Uterus (tissue), 4 donors: ENCODE results near the gene RAB40C. TPM values are rescaled to one million over a fixed set of nuclear protein-coding genes. Genes with fewer than 3 reads are reported as not detected.

Source experiments
- DNase-seq, 2 donors: peaks; one replicate each; pipeline ENCODE4 v3.0.0-alpha.2; 2019 to 2020
- H3K27ac ChIP-seq, 2 donors: fragments of 200-600 bp; sonication (generic); 1 replicate in 1 of 2; 2 replicates in 1 of 2; pipeline ENCODE4 v1.5.1; 2016 to 2018
- H3K27me3 ChIP-seq, 2 donors: fragments of 200-600 bp; sonication (generic); one replicate each; pipeline ENCODE4 v1.5.1; 2018 to 2019; ENCODE audit warnings: control low read depth in 1 of 2
- H3K36me3 ChIP-seq, 2 donors: fragments of 200-600 bp; sonication (generic); one replicate each; pipeline ENCODE4 v1.5.1; 2019; ENCODE audit warnings: control low read depth in 1 of 2
- H3K4me1 ChIP-seq, 2 donors: fragments of 200-600 bp; sonication (generic); one replicate each; pipeline ENCODE4 v1.5.1; 2018 to 2019; ENCODE audit warnings: control low read depth in 1 of 2
- H3K4me3 ChIP-seq, 2 donors: fragments of 200-600 bp; sonication (generic); 1 replicate in 1 of 2; 2 replicates in 1 of 2; pipeline ENCODE4 v1.5.1; 2018 to 2019; ENCODE audit warnings: mild to moderate bottlenecking in 1 of 2
- H3K9me3 ChIP-seq, 2 donors: fragments of 200-600 bp; sonication (generic); one replicate each; pipeline ENCODE4 v1.5.1; 2019; ENCODE audit warnings: control low read depth in 1 of 2
- POLR2A ChIP-seq, 2 donors: fragments of 450-650 bp; IDR thresholded peaks; one replicate each; pipeline ENCODE4 v1.6.1; 2016; ENCODE audit warnings: antibody characterized with exemption in 2 of 2, mild to moderate bottlenecking in 1 of 2, moderate library complexity in 1 of 2
- intact Hi-C: fragments of 100-400 bp; cut with DNase I; formaldehyde crosslinking; loops from one replicate; pipeline ENCODE4 v1.15.1; 2023; ENCODE audit warnings: low total_unique reads
- total RNA-seq, 4 donors: library from RNA; depleted of rRNA in 3 of 4; stranded (reverse); fragments of >200 nt in 3 of 4; gene quantifications; one replicate each; pipeline versions ENCODE4 v1.1.0 to v1.2.4, GENCODE V29; 2014 to 2023
- TF ChIP-seq, protein P1 (sequence below), 4 experiments: fragments of 200-600 bp in 2 of 4; fragments of 450-650 bp in 2 of 4; sonication (generic) in 2 of 4; IDR thresholded peaks; one replicate each; pipeline ENCODE4 v1.5.1; 2016 to 2019; ENCODE audit warnings: antibody characterized with exemption in 4 of 4, mild to moderate bottlenecking in 2 of 4, moderate library complexity in 1 of 4
- donor health status: DM: yes; HTN: yes; CAD: no.

Gene RAB40C
- total RNA-seq, 4 donors from 2014 or later: 0.59 to 25.4 (median 14.3) TPM

GRCh38 chr16:662597-662996 is 72.7 kb downstream of the RAB40C start:
- H3K36me3 ChIP-seq: no peaks in the 10 kb centered on the region
- H3K4me1 ChIP-seq: peaks cover 3 to 12% of the 10 kb centered on the region in 2 donors
- intact Hi-C loops: loop anchor here (10.0 kb wide), 1 partner anchor 88 kb away; no protein-coding TSS in a partner anchor

DNA sequence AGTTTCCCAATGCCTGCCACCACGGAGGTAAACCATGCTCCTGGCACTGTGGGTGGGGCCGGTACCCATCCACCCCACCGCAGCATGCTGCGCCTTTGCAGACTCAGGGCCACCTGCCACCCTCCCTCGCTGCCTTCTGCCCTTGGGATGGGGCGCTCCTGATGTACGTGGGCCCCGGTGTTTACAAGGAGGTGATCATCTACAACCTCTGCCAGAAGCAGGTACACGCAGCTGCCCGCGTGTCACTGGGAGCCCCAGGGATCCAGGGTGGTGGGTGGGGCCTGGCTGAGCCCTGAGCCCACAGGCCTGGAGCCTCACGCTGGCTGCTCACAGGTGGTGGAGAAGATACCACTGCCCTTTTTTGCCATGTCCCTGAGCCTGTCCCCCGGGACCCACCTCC is 76.7 kb downstream of the RAB40C start:
- intact Hi-C loops: loop anchor here (10.0 kb wide), 1 partner anchor 92 kb away; no protein-coding TSS in a partner anchor
- TF ChIP-seq, protein P1, sequence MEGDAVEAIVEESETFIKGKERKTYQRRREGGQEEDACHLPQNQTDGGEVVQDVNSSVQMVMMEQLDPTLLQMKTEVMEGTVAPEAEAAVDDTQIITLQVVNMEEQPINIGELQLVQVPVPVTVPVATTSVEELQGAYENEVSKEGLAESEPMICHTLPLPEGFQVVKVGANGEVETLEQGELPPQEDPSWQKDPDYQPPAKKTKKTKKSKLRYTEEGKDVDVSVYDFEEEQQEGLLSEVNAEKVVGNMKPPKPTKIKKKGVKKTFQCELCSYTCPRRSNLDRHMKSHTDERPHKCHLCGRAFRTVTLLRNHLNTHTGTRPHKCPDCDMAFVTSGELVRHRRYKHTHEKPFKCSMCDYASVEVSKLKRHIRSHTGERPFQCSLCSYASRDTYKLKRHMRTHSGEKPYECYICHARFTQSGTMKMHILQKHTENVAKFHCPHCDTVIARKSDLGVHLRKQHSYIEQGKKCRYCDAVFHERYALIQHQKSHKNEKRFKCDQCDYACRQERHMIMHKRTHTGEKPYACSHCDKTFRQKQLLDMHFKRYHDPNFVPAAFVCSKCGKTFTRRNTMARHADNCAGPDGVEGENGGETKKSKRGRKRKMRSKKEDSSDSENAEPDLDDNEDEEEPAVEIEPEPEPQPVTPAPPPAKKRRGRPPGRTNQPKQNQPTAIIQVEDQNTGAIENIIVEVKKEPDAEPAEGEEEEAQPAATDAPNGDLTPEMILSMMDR (IDR thresholded peaks at IDR 0.05): no peak
- TF ChIP-seq POLR2A (IDR thresholded peaks at IDR 0.05): no peak
- Histone ChIP-seq H3K27me3 (no peaks in the 10 kb centered on the region), H3K27ac (no peak overlapping the region), H3K4me3 (no peak overlapping the region), H3K36me3 (no peaks in the 10 kb centered on the region), H3K4me1 (peaks cover 0 to 8% of the 10 kb centered on the region in 2 donors), H3K9me3 (no peaks in the 10 kb centered on the region)
- no peak for DNase-seq

More at GRCh38 chr16:662597-662996, 72.7 kb downstream of the RAB40C start:
- Histone ChIP-seq H3K27ac (no peak overlapping the region), H3K4me3 (no peak overlapping the region), H3K9me3 (no peaks in the 10 kb centered on the region), H3K27me3 (no peaks in the 10 kb centered on the region)
- TF ChIP-seq POLR2A (IDR thresholded peaks at IDR 0.05): no peak
- TF ChIP-seq, protein P1 (IDR thresholded peaks at IDR 0.05): no peak
- no peak for DNase-seq

DNA sequence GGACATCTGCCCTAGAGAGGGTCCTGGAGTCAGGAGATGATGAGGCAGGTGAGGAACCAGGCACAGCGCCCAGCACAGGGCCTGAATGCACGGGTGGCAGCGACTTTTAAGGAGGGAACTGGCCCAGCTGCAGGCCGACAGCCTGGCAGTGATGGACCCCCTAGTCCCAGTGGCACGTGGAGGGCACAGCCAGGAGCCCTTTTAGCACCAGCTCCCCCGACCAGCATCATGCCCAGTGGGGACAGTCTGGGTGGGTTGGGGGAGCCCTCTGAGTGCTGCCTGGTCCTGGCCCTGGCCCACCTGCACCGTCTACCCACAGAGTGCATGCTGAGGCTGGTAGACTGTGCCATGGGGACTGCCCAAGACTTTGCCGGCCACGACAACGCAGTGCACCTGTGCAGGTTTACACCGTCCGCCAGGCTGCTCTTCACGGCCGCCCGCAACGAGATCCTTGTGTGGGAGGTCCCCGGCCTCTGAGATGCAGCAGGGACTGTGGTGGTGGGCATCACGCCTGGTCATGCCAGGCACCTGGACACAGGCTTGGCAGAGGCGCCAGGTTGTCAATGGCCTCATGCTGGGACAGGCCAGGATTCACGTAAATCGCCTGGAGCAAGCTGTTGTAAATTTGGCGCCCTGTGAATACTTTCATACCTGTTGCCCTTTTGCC is 77.4 kb downstream of the RAB40C start:
- peak overlapping the region in 1 of 2 donors; percentile 6 for H3K4me3 ChIP-seq
- no peak for TF ChIP-seq POLR2A (IDR thresholded peaks at IDR 0.05)
- TF ChIP-seq, protein P1 (IDR thresholded peaks at IDR 0.05): no peak
- DNase-seq: no peak
- H3K4me1 ChIP-seq: peaks cover 0 to 8% of the 10 kb centered on the region in 2 donors
- no peaks in the 10 kb centered on the region for H3K27me3 ChIP-seq
- intact Hi-C loops: loop anchor here (10.0 kb wide), 1 partner anchor 92 kb away; no protein-coding TSS in a partner anchor
- H3K9me3 ChIP-seq: no peaks in the 10 kb centered on the region
- H3K27ac ChIP-seq: peak overlapping the region; percentile 20 to 89
- H3K36me3 ChIP-seq: no peaks in the 10 kb centered on the region

- peak within 1 kb of the TSS; percentile 81 to 88 for H3K4me3 ChIP-seq
- peak; percentile 89 to 93 for DNase-seq
- no peaks in the 10 kb centered on the region for H3K9me3 ChIP-seq
- H3K4me1 ChIP-seq: peaks cover 0 to 8% of the 10 kb centered on the region in 2 donors
- H3K27ac ChIP-seq: peak within 1 kb of the TSS; percentile 85 to 89
- no peaks in the 10 kb centered on the region for H3K27me3 ChIP-seq
- TF ChIP-seq, protein P1 (IDR thresholded peaks at IDR 0.05): peak; percentile 74 to 99 (median 96)
- TF ChIP-seq POLR2A (IDR thresholded peaks at IDR 0.05): peak; percentile 46 to 71
- intact Hi-C loops: loop anchor here (10.0 kb wide), 1 partner anchor 93 kb away; no protein-coding TSS in a partner anchor
- no peaks in the 10 kb centered on the region for H3K36me3 ChIP-seq
Observed at GRCh38 chr16:667780-668518, 78.1 kb downstream of the RAB40C start, which contains the start of gene RHOT2. TSS of gene RHOT2 (plus strand) at chr16:668132. CDS start at chr16:668200, 68 bp downstream.
